GM12878 (cell line): ENCODE results near the gene CNIH1.

Experiments used
- CTCF ChIP-seq, 3 experiments: IDR thresholded peaks in 2 of 3; conservative IDR thresholded peaks in 1 of 3; 2 replicates each; pipeline ENCODE4 v1.5.1; 2011; ENCODE audit warnings: low read depth in 3 of 3, low read length in 3 of 3, mild to moderate bottlenecking in 3 of 3, control low read depth in 2 of 3, moderate library complexity in 2 of 3, inconsistent platforms in 1 of 3, mixed read lengths in 1 of 3; ENCODE audit not compliant: control insufficient read depth in 2 of 3, insufficient read depth in 1 of 3; ENCODE audit errors: extremely low read depth in 1 of 3
- E2F8 ChIP-seq: fragments of 450-650 bp; IDR thresholded peaks from 2 replicates; pipeline ENCODE4 v1.6.1; 2018; ENCODE audit warnings: mild to moderate bottlenecking, low read depth, moderate library complexity; ENCODE audit not compliant: partially characterized antibody
- ELK1 ChIP-seq: IDR thresholded peaks from 2 replicates; pipeline ENCODE4 v1.6.1; 2012; ENCODE audit warnings: low read depth, low read length, improper control_type of control experiment
- EP300 ChIP-seq, 2 experiments: fragments of 150-350 bp in 1 of 2; IDR thresholded peaks; 2 replicates each; pipeline ENCODE4 v1.6.1; 2011 to 2012; ENCODE audit warnings: low read depth in 2 of 2, low read length in 2 of 2, borderline replicate concordance in 1 of 2, improper control_type of control experiment in 1 of 2, inconsistent platforms in 1 of 2; ENCODE audit not compliant: control insufficient read depth in 1 of 2
- HCFC1 ChIP-seq: fragments of 150-350 bp; IDR thresholded peaks from 2 replicates; pipeline ENCODE4 v1.6.1; 2014; ENCODE audit warnings: low read length
- POLR2A ChIP-seq: IDR thresholded peaks from 2 replicates; pipeline ENCODE4 v1.6.1; 2011; ENCODE audit warnings: low read depth, mild to moderate bottlenecking, low read length
- SRF ChIP-seq, 2 experiments: IDR thresholded peaks; 2 replicates each; pipeline ENCODE4 v1.6.1; 2011; ENCODE audit warnings: low read depth in 2 of 2, low read length in 2 of 2, mild to moderate bottlenecking in 1 of 2, moderate library complexity in 1 of 2
- ZBTB33 ChIP-seq: fragments of 450-650 bp; IDR thresholded peaks from 2 replicates; pipeline ENCODE4 v1.6.1; 2017; ENCODE audit warnings: mild to moderate bottlenecking
- ZNF24 ChIP-seq: fragments of 450-650 bp; IDR thresholded peaks from 2 replicates; pipeline ENCODE4 v1.6.1; 2017; ENCODE audit warnings: antibody characterized with exemption, mild to moderate bottlenecking

- TF ChIP-seq POLR2A (no peak), E2F8 (no peak), EP300 (IDR thresholded peaks at IDR 0.05; ENCODE audit: borderline replicate concordance in 1 of 2, control insufficient read depth in 1 of 2, low read depth in 2 of 2, low read length in 2 of 2) (no peak), ZBTB33 (peak; percentile 88), SRF (IDR thresholded peaks at IDR 0.05; ENCODE audit: low read depth in 2 of 2, low read length in 2 of 2) (no peak), ZNF24 (no peak), ELK1 (no peak), CTCF (IDR thresholded peaks at IDR 0.05 in 2 of 3, conservative IDR thresholded peaks at IDR 0.05 in 1 of 3; ENCODE audit: control insufficient read depth in 2 of 3, extremely low read depth in 1 of 3, insufficient read depth in 1 of 3, low read depth in 3 of 3, low read length in 3 of 3) (no peak), HCFC1 (no peak)
These were observed 45.0 kb downstream of the CNIH1 start for GRCh38 chr14:54396183-54396492.
